Dedifferentiated amniotic fluid mesenchymal stem cell (primary cell): ENCODE data around the gene RHBG.
"Not testable (repeated sequence)": the region's sequence is repeated elsewhere in the genome, so short reads cannot be mapped to it uniquely, and the experiment has no call there.

ENCODE experiments used
- DNase-seq: peaks from one replicate; pipeline ENCODE4 v3.0.0-alpha.2; 2016; ENCODE audit errors: extremely low spot score

RHBG gene, protein sequence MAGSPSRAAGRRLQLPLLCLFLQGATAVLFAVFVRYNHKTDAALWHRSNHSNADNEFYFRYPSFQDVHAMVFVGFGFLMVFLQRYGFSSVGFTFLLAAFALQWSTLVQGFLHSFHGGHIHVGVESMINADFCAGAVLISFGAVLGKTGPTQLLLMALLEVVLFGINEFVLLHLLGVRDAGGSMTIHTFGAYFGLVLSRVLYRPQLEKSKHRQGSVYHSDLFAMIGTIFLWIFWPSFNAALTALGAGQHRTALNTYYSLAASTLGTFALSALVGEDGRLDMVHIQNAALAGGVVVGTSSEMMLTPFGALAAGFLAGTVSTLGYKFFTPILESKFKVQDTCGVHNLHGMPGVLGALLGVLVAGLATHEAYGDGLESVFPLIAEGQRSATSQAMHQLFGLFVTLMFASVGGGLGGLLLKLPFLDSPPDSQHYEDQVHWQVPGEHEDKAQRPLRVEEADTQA

DNA sequence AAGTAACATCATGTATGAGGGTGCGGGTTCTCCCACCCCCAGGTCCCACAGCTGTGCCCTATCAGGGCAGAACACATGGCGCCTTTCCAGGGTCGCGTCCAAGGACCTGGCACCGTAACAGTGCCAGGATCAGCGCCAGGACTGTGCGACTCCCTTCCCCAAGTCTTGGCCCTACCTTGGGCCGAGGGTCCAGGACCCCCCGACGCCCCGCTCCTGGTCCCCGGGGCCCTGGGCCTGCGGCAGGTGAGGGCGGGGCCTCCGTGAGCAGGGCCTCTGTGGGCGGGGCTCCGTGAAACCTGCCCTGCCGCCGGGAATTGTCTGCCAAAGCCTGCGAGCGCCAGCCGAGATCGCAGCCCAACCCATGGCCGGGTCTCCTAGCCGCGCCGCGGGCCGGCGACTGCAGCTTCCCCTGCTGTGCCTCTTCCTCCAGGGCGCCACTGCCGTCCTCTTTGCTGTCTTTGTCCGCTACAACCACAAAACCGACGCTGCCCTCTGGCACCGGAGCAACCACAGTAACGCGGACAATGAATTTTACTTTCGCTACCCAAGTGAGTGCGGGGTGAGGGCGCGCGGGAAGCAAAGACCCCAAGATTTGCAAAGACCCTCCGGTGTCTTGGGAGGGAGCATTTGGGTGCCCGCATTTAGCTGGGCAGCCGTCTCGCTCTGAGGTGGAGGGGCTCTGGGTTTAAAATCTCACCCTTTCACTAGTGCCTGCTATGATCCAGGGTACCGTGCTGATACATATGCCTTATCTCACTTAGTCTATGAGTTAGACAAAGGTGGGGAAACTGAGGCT lies at the start of gene RHBG:
Gene RHBG (plus strand): TSS at position 323 of the 796 bp plus-strand sequence. CDS start 39 bp downstream, at position 362.
- DNase-seq, result no peak

DNA sequence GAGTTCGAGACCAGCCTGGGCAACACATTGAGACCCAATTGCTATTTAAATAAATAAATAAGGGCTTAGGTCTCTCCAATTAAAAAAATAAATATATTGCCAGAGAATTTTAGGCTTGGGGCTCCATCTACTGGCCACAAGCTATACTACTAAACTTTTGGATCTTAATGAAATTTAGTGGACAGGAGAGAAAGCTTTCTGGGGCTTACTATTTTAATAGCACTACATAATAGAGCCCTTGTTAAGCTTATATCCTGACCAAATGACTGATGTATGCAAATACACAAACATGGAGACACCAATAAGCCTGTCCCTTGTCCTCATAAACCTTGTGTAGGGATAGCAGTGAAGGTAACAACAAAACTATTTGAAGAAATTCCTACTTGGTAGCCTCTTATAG lies 49.3 kb upstream of the RHBG start:
- peak; percentile 23 for DNase-seq

- DNase-seq, result no peak
Observed at GRCh38 chr1:156320560-156320959, 48.5 kb upstream of the RHBG start.

DNA sequence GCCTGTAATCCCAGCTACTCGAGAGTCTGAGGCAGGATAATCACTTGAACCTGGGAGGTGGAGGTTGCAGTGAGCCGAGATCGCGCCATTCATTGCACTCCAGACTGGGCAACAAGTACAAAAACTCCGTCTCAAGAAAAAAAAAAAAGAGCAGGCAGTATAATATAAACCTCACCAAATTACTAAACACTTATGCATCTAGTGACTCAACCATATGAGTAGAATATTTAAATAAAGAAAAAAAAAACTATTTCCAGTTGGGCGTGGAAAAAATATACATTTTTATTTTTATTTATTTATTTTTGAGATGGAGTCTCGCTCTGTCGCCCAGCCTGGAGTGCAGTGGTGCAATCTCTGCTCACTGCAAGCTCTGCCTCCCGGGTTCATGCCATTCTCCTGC lies 45.8 kb upstream of the RHBG start:
- not testable (repeated sequence) for DNase-seq

DNA sequence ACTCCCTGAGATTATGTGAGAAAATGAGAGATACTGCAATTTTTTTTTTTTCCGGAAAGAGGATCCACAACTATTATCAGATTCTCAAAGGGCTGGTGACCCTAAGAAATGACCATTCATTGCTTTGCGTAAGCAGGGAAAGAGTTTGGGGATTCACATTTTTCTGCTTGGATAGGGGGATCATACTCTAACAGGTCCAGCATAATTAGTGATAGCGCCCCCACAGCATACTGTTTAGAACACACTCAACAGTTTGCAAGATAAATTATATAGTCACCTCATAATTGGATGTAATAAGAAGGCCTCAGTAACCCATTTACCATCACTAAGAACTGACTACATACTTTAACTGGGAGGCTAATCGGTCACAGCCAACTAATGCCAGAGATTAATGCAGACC lies 32.8 kb upstream of the RHBG start:
- DNase-seq, result no peak

DNA sequence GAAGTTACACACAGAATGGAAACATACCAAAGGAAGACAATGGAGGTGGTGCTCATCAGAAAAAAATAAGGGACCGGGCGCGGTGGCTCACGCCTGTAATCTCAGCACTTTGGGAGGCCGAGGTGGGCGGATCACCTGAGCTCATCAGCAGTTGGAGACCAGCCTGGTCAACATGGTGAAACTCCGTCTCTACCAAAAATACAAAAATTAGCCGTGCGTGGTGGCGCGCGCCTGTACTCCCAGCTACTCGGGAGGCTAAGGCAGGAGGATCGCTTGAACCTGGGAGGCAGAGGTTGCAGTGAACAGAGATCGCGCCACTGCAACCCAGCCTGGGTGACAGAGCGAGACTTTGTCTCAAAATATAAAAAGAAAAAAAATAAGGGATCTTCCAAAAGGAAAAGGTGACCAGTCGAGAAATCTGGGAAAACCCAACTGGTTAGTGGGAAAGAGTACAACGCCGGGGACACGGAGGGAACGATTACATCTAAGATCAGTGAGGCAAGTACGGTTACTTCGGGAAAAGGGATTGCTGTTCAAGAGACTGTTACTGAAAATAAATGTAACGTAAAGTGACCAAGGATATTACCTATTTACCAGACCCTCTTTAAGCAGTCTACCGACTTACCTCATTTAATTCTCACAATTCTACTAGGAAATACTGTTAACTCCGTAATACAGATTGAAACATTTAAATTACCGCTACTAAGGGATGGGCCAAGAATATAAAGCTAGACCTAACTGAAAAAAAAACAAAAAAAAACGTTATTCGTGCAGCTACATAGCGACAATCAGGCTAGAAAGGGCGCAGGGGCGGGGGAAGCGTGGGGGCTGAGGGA lies 31.7 kb upstream of the RHBG start:
- no peak for DNase-seq

DNA sequence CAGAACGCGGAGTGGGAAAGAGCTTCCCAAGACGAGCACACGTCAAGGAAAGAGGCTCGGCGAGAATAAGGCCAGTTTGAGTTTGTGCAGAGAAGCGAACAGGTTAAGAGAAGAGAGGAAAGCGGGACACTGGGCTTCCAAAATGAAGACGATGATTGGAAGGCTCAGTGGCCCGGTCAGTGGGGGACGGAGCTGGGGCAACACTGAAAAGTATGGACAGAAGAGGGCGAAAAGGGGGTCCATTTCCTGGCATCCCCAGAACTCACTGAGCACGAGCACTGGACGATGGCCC lies 31.2 kb upstream of the RHBG start:
- no peak for DNase-seq

DNA sequence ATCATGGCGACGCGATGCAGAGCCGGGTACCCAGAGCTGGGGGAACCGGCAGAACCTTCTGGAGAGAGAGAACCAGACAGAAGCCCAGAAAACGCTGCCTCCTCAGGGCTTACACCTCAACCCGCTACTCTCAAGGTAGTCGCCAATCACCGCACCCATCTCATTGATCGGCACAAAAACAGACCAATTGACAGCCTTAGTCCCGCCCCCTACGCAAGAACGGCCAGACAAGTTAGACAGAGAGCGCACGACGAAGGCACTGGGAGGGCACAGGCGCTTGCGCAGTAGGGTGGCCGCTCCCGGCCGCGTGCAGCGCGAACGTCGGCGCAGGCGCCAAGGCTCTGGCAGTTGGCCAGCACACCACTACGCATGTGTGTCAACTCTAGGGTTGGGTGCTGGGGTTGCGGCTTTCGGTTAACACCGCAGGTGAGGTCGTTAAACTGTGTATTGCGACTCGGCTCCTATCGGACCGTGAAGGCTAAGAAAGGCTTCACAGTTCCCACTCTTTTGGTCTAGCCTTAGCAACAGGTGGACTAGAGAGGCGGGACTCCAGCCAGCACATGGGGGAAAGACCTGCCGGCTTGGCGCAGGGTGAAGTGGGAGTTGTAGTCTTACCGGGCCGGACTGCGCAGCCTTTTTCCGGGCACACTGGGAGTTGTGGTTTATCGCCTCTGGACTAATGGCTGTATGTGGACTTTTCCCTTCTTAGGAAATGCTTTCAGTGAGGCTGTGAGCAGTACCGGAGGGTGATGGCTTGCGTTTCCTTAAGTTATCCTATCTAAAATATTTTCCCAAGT lies 30.6 kb upstream of the RHBG start, which contains the start of the genes CCT3 and TSACC:
Gene CCT3 (minus strand): TSS at position 113 of the 797 bp plus-strand sequence. CDS start 108 bp downstream, at position 5.
Gene TSACC (plus strand): TSS at position 347 of the 797 bp plus-strand sequence. CDS start 1,232 bp downstream, outside the sequence.
- DNase-seq, result peak; percentile 100

GRCh38 chr1:156342166-156342955 lies 26.6 kb upstream of the RHBG start:
- no peak for DNase-seq

GRCh38 chr1:156344409-156344808 lies 24.6 kb upstream of the RHBG start:
- no peak for DNase-seq

DNA sequence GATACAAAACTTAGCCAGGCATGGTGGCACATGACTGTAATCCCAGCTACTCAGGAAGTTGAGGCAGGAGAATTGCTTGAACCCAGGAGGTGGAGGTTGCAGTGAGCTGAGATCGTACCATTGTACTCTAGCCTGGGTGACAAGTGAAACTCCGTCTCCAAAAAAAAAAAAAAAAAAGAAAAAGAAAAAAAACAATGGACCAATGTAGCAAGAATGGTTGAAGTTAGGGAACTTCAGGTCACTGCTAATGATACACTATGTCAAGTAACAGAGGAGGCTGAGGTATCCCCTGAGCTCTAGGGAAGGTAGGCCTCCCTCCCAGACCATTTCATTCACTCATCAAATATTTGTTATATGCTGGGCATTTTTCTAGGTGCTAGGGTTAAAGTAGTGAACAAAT lies 23.0 kb upstream of the RHBG start:
- DNase-seq, result not testable (repeated sequence)

DNA sequence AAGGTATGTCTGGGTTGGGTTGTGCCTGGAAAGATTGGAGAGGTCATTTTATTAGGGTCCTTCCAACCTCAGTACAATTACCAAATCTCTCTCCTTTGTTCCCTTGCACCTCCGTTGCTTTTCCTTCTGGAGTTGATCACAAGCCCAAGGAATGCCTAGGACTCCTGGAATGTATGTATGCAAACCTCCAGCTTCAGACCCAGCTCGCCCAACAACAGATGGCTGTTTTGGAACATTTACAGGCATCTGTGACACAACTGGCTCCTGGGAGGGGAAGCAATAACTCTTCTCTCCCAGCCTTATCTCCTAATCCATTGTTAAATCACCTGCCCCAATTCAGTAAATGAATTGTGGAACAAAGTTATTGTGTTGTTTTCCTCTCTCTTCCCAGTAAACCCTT lies 22.4 kb upstream of the RHBG start:
- DNase-seq, result peak; percentile 38

GRCh38 chr1:156347331-156347730 lies 21.7 kb upstream of the RHBG start:
- DNase-seq, result peak; percentile 84

DNA sequence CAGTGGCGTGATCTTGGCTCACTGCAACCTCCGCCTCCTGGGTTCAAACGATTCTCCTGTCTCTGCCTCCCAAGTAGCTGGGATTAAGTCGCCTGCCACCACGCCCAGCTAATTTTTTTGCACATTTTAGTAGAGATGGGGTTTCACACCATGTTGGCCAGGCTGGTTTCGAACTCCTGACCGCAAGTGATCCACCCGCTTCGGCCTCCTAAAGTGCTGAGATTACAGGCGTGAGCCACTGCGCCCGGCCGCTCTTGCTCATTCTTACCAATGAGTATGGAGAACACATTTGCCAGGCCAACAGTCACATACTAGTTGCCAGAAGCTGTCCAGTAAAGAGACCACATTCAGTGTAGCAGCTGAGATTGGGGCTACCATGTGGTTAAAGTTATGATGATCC lies 16.5 kb upstream of the RHBG start:
- not testable (repeated sequence) for DNase-seq

GRCh38 chr1:156356262-156356874 lies 12.6 kb upstream of the RHBG start:
- DNase-seq, result no peak

DNA sequence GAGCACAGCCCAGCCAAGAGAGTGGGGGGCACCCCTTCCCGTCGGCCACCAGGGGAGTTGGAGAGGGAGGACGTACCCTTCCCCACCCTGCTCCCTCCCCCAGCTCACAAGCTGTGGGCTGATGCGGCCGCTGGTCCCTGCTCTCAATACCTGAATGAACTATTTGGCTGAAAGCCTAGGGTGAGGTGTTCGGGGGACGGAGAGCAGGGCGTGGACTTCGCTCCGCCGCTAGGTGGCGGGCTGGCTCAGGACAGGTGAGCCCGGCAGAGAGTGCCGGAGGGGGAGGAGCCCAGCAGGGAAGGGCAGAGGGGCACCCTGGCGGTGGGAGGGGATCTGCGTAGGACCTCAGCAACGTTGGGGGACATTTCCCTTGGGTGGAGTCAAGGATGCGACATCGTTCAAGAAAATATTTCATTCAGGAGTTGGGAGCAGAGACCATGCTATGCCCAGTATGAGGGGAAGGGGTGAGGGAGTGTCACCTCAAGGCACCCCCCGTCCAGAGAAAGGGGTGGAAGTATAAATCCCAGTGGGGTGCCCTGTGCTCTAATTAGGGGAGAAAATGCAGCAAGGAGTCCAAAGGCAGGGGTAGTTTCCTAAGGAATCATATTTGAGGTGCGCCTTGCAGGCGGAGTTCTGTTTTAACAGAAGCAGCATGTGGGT lies 12.0 kb upstream of the RHBG start:
- no peak for DNase-seq

DNA sequence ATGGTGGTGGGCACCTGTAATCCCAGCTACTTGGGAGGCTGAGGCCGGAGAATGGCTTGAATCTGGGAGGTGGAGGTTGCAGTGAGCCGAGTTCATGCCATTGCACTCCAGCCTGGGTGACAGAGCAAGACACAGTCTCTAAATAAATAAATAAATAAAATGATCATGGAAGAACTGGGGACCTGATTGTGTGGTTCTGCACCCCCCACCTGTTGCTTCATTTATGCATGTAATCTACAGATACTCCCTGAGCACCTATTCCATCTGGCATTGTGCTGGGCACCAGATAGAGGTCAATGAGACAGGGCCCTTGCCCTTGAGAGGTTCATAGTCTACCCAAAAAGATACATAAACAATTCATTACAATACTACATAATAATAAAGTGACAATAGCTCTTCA lies 11.0 kb upstream of the RHBG start:
- DNase-seq, result no peak

DNA sequence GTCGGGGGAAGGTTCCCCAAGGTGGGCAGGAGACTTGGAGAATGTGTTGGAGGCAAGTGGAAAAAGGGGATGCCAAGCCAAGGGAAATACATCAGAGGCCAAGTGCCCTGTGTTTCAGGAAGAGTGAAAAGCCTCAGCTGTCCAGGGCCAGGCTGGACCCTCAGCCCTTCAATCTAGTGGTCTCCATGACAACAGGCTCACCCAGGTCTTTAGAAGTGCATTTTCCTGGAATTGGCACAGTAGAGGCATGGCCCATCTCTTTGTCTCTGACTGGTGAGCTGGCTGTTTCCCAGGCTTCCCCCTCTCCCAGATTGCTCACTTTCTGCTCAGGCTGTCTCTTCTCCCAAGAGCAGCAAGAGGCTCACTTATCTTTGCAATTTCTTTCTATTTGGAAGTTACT lies 10.4 kb upstream of the RHBG start:
- DNase-seq, result no peak

- DNase-seq, result no peak
Observed at GRCh38 chr1:156359249-156359648, 9.8 kb upstream of the RHBG start.
